Mammary epithelial cell (primary cell): ENCODE measurements around the gene DENND1C.

Experiments
- CTCF ChIP-seq, 2 donors: IDR thresholded peaks in 1 of 2; conservative IDR thresholded peaks in 1 of 2; 2 replicates each; pipeline ENCODE4 v1.5.1; 2011 to 2012; ENCODE audit warnings: inconsistent platforms in 2 of 2, low read length in 2 of 2, mild to moderate bottlenecking in 2 of 2, control low read depth in 1 of 2, low read depth in 1 of 2; ENCODE audit not compliant: insufficient read depth in 1 of 2; ENCODE audit errors: extremely low read depth in 1 of 2
- EZH2 ChIP-seq: IDR thresholded peaks from 2 replicates; pipeline ENCODE4 v1.6.1; 2012; ENCODE audit warnings: low read length, inconsistent platforms, borderline replicate concordance

- TF ChIP-seq CTCF (conservative IDR thresholded peaks at IDR 0.05 in 1 of 2, IDR thresholded peaks at IDR 0.05 in 1 of 2; ENCODE audit: extremely low read depth in 1 of 2, insufficient read depth in 1 of 2, low read depth in 1 of 2, low read length in 2 of 2) (no peak), EZH2 (no peak)
These were observed 14.4 kb upstream of the DENND1C start for GRCh38 chr19:6495947-6496346.
